Stimulated activated CD8-positive, alpha-beta memory T cell treated with anti-CD3 and anti-CD28 coated beads, Interleukin-12 subunit alpha, Interleukin-12 subunit beta, amount 100 ng/mL, for 1 hour (primary cell): Measurements from ENCODE around the gene DPH7.
"Not testable (repeated sequence)": the region's sequence is repeated elsewhere in the genome, so short reads cannot be mapped to it uniquely, and the experiment has no call there.

Experiments used
- DNase-seq: peaks from one replicate; pipeline ENCODE4 v3.0.0-alpha.2; 2020; ENCODE audit warnings: low read depth

Gene DPH7

DNA sequence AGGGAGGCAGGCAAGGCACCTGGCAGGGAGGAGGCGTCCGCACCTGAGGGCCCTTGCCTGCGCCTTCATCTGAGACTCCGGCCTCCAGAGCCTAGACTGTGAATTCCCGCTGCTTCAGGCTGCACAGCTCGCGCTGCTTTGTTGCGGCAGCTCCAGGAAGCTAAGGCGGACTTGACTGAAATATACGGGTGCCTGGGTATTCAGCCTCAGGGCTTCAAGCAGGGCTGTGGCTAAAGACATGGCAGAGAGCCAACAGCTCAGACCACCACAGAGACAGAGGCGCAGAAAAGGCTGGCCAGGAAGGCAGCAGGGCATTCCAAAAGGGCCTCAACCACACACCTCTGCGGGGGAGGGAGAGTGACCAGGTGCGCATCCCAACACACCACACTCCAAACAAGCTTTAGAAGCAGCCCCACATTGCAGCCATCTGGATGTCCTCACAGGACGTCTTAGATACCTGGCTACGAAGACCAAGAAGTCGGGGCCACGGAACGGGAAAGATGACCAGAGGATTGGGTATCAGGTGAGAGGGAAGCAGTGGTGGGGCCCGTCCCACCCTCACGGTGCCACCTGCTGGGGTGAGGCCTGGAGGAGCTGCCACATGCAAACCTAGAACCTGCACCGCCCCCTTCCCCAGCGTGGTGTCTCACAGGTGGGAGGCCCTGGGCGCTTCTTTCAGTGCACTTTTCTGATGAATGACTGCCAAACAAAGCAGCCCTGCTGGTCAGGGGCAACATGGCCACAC is 1.7 kb upstream of the DPH7 start:
- DNase-seq, result no peak

DNA sequence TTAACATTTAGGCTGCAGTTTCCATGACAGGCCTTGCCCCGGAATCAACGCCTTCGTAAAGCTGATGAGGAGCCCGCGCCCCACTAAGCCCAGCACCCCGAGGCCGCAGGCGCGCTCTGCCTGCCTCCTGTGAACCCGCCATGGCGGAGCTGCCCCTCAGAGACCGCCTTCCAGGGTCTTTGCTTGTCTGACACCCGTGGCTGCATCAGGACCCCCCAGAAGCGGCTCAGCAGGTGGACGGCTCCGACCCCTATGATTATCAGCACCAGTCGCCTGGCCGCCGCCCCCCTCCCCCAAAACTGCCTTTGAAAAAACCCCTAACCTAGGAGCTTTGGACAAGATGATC is 507 bp upstream of the DPH7 start:
- no peak for DNase-seq

DNA sequence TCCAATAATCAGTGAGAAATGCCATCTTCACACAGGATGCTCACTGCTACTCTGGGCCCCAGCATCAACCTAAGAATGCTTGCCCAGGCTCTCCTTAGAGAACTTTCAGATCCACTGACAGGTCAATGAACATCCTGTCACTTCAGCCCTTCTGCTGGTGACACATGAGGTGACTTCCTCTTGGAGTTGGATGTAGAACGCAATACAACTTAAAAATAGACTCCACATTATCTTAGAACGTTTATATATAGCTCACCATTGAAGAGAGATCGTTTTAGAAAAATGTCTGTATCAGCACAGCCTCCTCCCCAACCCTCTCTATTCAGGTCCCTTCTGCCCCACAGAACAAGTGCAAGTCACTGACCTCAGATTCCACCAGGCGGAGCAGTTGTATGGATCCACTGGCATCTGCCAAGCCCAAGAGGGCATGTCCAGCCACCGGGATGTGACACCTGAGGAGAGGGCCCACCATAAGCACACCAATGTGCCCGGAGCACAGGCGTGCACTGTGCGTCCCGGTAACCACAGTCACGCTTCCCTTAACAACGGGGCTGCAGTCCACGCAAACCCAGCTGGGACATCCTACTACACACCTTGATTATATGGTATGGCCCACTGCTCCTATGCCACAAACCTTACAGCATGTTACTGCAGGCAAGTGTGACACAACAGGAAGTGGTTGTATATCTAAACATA is 2.9 kb downstream of the DPH7 start:
- DNase-seq, result no peak

DNA sequence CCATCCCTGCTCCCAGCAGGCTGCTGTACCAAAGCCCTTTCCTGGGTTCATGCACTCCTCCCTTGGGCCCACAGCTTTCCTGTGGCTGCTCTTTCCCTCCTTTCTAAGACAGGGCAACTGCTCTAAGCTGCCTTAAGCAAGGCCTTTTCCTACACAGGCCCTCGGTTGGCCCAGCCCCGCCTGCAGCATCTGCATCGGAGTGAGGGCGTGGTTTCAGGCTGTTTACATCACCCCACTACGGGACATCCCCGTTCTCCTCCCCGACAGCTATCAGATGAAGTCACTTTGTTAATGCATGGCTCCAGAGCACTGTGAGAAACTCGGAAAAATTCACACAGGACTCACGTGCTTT is 3.4 kb downstream of the DPH7 start:
- no peak for DNase-seq

DNA sequence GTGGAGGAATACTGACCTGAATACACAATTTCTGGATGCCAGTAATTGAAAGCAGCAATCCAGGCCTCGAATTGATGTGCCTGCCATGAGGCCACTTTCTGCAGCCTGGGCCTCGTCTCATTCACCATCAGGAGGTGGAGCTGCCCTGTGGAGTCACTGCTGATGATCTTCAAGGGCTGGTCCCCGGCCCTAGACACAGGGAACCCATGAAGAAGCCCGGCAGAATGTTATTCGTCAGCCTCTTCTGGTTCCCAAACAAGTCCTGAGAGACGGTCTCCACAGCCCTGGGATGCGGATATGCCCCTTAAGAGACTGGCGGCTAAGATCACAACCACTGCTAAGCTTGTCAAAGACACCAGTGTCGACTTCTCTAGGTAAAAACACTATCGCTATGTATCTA is 4.5 kb downstream of the DPH7 start:
- no peak for DNase-seq

DNA sequence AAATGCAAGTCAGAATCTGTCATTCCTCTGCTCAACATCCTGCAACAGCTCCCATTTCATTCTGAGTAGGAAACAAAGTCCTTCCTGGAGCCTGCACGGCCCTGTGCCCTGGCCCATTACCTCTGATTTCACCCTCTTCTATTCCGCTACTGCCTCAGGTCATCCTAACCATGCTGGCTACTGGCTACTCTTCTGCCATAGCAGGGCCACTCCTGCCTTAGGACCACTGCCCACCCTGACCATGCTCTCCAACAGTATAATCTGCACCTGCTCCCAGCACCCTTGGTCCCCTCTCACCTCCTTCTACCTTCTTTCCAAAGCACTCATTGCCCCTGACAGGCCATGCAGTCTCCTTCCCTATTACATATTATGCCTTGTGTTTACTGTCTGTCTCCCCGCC is 8.2 kb downstream of the DPH7 start:
- DNase-seq, result no peak

DNA sequence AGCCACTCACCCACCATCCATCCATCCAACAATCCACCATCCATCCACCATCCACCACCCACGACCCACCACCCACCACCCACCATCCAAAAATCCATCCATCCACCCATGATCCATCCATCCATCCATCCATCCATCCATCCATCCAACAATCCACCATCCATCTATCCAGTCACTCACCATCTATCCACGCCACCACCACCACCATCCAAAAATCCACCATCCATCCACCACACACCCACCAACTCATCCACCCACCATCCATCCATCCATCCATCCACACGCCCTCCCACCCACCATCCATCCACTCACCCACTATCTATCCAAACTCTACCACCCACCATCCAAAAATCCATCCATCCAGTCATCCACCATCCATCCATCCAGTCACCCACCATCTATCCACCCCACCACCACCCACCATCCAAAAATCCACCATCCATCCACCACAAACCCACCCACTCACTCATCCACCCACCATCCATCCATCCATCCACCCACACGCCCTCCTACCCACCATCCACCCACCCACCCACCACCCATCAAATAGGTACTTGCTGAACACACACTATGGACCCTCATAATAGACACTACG is 9.0 kb downstream of the DPH7 start:
- DNase-seq, result no peak

DNA sequence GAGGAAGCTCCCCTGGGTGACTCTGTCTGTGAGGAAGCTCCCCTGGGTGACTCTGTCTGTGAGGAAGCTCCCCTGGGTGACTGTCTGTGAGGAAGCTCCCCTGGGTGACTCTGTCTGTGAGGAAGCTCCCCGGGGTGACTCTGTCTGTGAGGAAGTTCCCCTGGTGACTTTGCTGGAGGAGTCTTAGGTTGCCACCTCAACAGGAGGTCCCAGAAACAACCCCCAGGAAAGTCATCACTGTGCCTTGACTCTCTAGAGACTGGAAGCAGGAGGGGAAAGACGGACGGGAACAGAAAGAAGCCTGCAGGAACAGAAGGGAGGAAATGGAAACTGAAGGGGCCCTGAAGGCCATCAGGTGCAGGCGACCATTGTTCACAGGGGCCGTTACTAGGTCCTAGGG is 10.3 kb downstream of the DPH7 start:
- DNase-seq, result not testable (repeated sequence)

DNA sequence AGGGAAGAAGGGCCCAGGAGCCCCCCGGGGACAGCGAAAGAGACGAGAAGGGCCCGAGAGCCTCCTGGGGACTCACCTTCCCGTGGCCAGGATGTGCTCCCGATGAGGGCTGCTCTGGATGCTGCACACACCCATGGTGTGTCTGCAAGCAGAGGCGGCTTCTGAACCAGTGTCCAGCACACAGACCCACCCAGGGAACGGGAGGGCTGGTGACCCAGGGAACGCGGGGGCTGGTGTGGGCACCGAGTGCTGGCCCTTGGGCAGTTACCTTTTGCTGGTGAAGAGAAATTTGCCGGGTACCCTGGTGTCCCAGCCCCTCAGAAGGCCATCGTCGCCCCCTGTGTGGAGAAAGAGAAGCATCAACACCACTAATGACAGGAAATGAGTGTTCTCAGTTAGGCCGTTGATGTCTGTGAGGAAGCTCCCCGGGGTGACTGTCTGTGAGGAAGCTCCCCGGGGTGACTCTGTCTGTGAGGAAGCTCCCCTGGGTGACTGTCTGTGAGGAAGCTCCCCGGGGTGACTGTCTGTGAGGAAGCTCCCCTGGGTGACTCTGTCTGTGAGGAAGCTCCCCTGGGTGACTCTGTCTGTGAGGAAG is 13.8 kb downstream of the DPH7 start:
- no peak for DNase-seq

DNA sequence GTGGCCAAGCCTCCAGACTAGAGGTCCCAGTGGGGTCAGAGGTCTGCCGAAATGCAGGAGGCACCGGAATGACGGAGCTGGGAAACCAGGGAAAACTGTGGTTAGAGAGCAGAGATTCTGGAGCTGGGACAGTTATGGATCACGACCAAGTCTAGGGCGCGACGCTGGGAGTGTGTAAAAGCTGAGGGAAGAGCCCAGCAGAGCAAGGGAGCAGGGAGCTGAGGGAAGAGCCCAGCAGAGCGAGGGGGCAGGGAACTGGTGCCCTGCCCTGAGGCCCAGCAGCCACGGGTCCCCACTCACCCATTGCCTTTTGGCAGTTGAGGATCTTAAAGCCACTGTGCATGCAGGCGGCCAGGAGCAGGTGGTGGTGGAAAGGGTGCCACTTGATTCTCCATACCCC is 14.6 kb downstream of the DPH7 start:
- no peak for DNase-seq

DNA sequence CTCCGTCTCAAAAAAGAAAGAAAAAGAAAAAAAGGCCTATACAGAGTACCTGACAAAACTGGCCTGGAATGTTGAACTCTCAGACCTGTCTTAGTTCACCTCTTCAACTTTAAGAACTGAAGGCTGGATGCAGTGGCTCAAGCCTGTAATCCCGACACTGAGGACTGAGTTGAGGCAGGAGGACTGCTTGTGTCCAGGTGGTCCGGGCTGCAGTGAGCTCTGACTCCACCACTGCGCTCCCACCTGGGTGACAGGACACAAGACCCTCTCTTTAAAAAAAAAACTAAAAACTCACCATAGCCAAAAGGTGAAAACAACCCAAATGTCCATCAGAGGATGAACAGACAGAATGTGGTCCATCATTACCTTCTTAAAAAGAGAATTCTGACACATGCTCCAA is 20.6 kb downstream of the DPH7 start:
- DNase-seq, result no peak

DNA sequence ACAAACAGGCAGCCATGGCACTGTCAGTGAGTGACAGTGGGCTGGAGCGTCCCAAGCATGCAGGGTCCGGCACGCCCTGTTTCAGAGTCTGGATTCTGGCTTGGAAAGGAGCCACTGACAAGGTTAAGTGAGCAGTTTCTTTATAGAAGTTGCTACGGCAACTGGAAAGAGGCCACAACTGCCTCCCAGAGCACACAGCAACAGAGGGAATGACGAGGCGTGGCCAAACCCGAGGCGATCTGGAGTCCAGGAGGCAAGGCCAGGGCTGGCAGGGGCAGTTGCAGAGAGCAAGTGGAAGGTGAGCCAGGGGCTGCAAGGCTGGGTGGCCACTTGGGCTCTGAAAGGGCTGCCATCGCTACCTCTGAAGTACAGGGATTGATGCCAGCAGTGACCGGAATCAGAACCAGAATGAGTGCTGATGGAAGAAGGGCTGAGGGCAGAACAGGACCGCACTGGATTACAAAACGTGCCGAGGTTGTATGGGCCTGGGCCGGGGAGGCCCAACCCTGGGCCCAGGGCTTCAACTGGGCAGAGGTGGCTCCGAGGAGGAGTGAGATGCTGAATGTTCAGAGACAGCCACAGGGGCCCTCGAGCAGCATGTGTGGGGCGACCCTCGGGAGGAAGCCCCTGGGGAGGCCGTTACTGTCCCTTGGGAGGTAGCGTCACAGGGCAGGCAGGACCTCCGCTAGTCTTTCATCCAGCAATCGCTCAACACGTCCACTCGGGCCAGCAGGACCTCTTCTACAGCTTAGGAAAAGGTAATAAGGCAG is 22.5 kb downstream of the DPH7 start:
- DNase-seq, result no peak

DNA sequence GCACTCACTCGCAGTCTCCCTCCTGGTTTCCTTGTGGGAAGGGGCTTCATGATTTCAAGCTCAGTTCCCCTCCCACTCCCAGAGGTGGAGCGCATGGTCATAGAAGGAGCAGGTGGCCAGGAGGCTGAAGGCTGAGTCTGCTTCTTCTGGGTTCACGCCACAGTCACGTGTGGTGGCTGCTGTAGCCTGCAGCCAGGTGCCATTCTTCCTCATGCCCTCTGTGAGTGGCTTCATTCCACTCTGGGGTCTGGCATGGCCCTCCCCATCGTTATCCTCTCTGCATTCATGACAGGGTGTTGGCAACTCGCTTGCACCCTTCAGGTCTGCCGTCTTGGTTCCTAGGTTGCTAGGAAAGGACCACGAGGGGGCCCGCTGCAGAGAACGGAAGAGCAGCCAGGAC is 23.5 kb downstream of the DPH7 start:
- DNase-seq, result no peak

DNA sequence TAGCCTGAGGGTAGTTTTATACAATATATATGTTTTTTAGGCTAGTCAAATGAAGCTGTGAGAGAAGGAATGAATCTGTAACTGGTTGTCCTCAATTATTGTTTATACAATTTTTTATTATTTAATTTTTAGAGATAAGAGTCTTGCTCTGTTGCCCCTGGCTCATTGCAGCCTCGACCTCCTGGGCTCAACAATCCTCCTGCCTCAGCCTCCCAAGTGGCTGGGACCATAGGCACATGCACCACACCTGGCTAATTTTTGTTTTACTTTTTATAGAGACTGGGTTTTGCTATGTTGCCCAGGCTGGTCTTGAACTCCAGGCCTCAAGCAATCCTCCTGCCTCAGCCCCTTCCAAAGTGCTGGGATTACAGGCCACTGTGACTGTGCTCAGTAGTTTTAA is 24.4 kb downstream of the DPH7 start:
- no peak for DNase-seq

DNA sequence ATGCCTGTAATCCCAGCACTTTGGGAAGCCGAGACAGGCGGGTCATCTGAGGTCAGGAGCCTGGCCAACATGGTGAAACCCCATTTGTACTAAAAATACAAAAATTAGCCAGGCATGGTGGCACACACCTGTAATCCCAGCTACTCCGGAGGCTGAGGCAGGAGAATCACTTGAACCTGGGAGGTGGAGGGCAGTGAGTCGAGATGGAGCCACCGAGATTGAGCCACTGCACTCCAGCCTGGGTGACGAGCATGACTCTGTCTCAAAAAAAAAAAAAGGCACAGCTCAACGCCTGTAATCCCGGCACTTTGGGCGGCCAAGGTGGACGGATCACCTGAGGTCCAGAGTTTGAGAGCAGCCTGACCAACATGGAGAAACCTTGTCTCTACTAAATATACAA is 25.1 kb downstream of the DPH7 start:
- not testable (repeated sequence) for DNase-seq

DNA sequence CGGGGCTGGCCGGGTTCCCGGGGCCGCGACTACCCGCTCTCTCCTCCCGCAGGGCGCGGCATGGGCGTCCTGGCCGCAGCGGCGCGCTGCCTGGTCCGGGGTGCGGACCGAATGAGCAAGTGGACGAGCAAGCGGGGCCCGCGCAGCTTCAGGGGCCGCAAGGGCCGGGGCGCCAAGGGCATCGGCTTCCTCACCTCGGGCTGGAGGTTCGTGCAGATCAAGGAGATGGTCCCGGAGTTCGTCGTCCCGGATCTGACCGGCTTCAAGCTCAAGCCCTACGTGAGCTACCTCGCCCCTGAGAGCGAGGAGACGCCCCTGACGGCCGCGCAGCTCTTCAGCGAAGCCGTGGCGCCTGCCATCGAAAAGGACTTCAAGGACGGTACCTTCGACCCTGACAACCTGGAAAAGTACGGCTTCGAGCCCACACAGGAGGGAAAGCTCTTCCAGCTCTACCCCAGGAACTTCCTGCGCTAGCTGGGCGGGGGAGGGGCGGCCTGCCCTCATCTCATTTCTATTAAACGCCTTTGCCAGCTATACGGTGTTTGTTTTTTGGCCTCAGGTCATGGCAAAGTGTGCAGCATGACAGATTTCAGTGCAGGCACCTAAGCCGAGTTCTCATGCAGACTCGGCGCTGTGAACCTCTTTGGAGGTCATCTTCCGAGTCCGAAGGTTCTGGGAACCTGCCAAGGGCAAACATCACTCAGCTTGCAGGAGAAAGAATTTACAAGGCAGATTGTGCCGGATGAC is 26.5 kb downstream of the DPH7 start:
- DNase-seq, result no peak

DNA sequence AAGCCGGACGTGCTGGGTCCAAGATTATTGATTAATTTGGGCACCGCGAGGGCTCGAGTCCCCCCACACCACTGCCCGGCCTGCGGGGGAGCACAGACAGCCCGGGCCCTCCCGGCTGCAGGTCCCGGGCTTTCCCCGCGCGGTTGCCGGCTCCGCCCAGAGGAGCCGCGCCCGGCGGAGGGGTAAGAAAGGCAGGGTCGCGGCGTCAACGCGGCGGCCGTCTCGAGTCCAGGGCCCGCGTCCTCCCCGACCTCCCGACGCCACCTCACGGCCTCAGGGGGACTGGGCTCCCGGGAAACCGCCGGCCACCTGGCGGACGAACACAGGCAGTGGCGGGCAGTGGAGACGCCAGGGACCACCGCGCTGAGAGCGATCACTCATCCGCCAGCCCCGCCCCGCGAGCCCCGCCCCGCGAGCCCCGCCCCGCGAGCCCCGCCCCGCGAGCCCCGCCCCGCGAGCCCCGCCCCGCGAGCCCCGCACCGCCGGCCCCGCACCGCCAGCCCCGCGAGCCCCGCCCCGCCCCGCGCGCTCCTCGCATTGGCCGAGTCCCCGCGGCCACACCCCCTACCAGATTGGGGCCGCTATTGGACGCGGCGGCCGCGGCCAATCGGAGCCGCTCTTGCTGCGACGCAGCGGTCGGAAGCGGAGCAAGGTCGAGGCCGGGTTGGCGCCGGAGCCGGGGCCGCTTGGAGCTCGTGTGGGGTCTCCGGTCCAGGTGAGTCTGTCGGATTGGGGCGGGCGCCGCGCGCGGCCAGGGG is 27.3 kb downstream of the DPH7 start, which contains the start of gene MRPL41:
Gene MRPL41 (plus strand): TSS at position 616 of the 758 bp plus-strand sequence. CDS start 203 bp downstream, outside the sequence.
- DNase-seq, result peak; percentile 68

DNA sequence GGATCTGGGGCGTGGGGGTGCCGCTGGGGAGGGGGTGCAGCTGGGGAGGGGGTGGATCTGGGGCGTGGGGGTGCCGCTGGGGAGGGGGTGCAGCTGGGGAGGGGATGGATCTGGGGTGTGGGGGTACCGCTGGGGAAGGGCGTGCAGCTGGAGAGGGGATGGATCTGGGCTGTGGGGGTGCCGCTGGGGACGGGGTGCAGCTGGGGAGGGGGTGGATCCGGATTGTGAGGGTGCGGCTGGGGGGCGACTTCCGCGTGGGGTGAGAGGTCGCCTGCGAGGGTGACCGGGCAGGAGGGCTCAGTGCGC is 27.8 kb downstream of the DPH7 start:
- DNase-seq, result not testable (repeated sequence)

DNA sequence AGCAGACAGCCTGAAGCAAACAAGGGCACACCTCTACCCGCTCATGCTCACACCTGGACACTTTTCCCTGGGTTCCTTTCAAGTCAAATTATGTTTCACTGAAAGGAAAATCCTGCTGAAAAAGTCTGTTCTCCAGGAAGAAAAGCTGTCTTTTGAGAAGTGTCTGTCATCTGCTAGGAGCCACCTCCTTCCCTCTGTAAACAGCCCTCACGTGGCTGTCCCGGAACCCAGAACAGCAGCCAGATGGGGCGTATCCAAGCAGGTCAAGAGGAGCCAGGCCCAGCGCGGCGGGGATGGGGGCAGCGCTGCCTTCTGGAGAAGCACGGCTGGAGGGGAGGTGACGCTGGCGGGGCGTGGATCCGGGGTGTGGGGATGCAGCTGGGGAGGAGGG is 28.5 kb downstream of the DPH7 start, which contains the start of gene PNPLA7:
Gene PNPLA7 (minus strand): TSS at position 172 of the 391 bp plus-strand sequence. CDS start 205 bp downstream, outside the sequence.
- peak; percentile 27 for DNase-seq

DNA sequence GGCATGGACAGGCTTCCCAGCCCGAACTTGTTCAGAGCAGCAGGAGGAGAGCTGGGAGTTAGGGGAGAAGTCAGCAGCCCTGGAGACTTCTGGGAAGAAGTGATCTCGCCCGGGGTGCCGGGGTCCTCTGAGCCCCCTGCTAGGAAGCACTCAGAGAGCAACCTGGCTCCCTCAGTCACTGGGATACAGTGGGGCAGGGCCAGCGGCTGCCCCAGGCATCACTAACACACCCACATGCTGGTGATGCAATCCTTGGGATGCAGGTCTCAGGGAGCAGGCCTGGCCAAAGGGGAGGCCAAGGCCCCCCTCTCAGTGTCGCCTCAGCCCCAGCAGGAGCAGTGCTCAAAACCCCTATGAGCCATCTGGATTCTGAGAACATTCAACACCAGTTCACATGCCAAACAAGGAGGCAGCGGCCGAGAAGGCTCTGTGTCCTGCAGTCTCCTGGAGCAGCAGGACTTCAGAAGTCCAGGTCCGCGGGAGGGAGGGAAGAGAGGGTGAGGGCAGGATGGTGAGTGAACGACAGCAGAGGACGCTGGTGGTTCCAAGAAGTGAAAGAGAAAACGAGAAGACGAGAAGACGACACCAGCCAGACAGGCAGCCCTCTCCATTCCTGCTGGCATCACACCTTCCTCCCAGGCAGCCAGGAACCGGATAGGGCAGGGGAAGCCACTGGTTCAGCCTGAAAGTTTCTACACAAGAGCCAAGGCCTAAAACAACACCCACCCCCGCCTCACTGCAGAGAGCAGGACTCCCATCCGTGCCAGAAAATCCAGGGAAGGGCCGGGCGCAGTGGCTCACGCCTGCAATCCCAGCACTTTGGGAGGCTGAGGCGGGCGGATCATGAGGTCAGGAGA is 30.8 kb downstream of the DPH7 start:
- no peak for DNase-seq
